Spleen (tissue), 7 donors: ENCODE results near the gene UBXN11.

ENCODE experiments used
- CTCF ChIP-seq, 11 experiments: fragments of 200-600 bp in 7 of 11; fragments of 450-650 bp in 4 of 11; sonication (generic) in 4 of 11; IDR thresholded peaks in 8 of 11; conservative IDR thresholded peaks in 3 of 11; 1 replicate in 7 of 11; 2 replicates in 4 of 11; pipeline versions ENCODE4 v1.4.0 to v1.8.0; 2016 to 2021; ENCODE audit warnings: antibody characterized with exemption in 11 of 11, inconsistent platforms in 4 of 11, mild to moderate bottlenecking in 1 of 11
- POLR2A ChIP-seq, 3 donors: fragments of 450-650 bp; IDR thresholded peaks; one replicate each; pipeline ENCODE4 v1.5.1; 2017; ENCODE audit warnings: antibody characterized with exemption in 3 of 3, mild to moderate bottlenecking in 1 of 3
- donor health status: DM: no; HTN: no; CAD: no; lungs with moderate emphysema.
- donor health status: DM: no; HTN: no; CAD: no.
- donor health status: DM: no; HTN: no; CAD: no.

GRCh38 chr1:26328597-26328996 is 22.2 kb upstream of the UBXN11 start:
- TF ChIP-seq CTCF (IDR thresholded peaks at IDR 0.05 in 8 of 11, conservative IDR thresholded peaks at IDR 0.05 in 3 of 11) (no peak), POLR2A (IDR thresholded peaks at IDR 0.05) (no peak)
